ENCODE measurements around the gene METTL9.
"Not testable (repeated sequence)": the region's sequence is repeated elsewhere in the genome, so short reads cannot be mapped to it uniquely, and the experiment has no call there.

The METTL9 gene

DNA sequence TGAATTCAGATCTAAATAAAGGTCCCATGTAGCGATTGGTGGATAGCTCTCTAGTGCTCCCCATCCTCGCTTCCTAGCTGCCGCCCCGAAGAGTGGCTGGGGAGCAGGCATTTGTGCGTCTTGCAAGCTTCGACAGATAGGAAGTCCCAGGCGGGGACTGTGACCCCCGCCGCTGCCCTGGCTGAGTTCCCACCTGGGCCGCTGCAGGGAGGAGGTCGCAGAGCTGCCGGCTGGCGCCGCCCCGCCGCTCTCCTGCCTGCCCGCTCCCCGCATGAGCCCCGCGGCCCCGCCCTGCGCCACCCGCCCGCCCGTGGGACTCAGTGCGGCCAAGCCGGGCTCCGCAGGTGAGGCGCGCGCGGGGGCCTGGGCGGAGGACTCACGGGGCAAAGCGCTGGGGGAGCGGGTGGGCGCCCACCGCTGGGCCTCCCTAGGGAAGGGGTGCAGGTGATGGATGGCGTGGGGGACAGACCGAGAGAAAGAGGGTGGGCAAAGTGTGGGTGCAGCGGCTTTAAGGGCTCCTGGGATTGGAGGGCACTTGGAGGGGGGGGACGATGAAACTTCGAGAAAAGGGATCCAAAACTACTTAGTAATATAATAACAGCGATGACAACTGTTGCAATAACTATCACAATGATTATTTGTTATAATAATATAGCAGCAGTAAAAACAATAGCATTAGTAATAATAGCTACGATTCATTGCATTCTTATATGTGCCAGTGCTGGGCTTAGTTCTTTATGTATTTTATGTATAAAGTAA is 64.7 kb downstream of the METTL9 start, which contains the start of gene OTOA:
TSS of gene OTOA (plus strand) at position 80 of the 759 bp plus-strand sequence. CDS start 14,547 bp downstream, outside the sequence.
- WGBS, 2 experiments (ENCODE audit: insufficient coverage in 2 of 2): 24 to 47% methylated on average over 17 to 34 of the region's 45 CpGs
- no peaks in the 10 kb centered on the region for H3K36me3 ChIP-seq (ENCODE audit: control insufficient read depth, insufficient read depth, low read length)
- H3K9me3 ChIP-seq (ENCODE audit: control insufficient read depth, low read length): no peaks in the 10 kb centered on the region
- no peaks in the 10 kb centered on the region for H3K4me1 ChIP-seq (ENCODE audit: control insufficient read depth, insufficient read depth, low read length, poor library complexity, severe bottlenecking)
- no peak within 1 kb of the TSS for H3K27ac ChIP-seq (ENCODE audit: low read depth, low read length, severe bottlenecking)
- H3K4me3 ChIP-seq (ENCODE audit: extremely low read depth, insufficient read depth, low read length, poor library complexity, severe bottlenecking): no peak within 1 kb of the TSS

DNA sequence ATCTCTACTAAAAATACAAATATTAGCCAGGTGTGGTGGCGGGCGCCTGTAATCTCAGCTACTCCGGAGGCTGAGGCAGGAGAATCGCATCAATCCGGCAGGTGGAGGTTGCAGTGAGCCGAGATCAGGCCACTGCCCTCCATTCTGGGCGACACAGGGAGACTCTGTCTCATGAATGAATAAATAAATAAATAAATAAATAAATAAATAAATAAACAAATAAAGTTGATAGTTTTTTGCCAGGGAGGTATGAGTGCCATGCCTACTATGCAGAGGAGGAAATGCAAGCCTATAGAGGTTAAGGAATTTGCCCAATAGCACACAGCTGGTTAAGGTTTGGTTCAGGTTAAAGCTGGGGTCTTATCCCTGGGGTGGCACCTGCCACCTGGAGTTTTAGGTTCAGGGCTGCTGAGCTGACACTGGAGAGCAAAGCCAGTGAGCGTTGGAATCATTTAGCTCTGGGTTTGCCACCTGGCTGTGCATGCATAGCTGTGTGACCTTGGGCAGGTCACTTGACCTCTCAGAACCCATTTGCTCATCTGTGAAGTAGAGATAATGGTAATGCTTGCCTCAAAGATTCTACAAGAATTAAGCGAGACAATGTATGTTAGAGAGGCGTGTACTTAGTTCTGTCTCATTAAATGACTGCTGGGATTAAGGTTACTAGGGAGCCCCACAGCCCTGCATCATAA is 65.6 kb downstream of the METTL9 start:
- Histone ChIP-seq H3K4me1 (ENCODE audit: control insufficient read depth, insufficient read depth, low read length, poor library complexity, severe bottlenecking) (no peaks in the 10 kb centered on the region), H3K4me3 (ENCODE audit: extremely low read depth, insufficient read depth, low read length, poor library complexity, severe bottlenecking) (no peak overlapping the region), H3K9me3 (ENCODE audit: control insufficient read depth, low read length) (no peaks in the 10 kb centered on the region), H3K36me3 (ENCODE audit: control insufficient read depth, insufficient read depth, low read length) (no peaks in the 10 kb centered on the region), H3K27ac (ENCODE audit: low read depth, low read length, severe bottlenecking) (no peak overlapping the region)
- 93 to 95% methylated on average over 3 to 7 of the region's 10 CpGs for WGBS, 2 experiments (ENCODE audit: insufficient coverage in 2 of 2)

DNA sequence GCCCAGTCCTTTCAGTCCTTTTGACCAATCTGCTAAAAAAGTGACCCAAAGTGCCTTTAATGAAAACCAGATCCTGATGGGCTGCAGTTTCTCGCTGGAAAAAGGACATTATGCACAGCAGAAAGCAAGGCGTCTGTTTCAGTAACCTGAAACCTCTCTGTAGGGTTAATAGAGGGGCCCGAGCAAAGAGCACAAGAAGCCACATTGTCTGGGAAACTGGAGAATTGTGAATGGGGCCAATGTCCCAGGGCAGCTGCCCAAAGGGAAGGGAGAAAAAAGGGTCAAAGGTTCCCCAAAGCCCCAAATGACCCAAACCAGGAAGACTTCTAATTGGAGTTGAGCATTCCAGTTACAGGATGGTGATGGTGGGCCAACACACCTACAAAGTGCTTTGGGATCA is 67.4 kb downstream of the METTL9 start:
- no peaks in the 10 kb centered on the region for H3K9me3 ChIP-seq (ENCODE audit: control insufficient read depth, low read length)
- no peak overlapping the region for H3K4me3 ChIP-seq (ENCODE audit: extremely low read depth, insufficient read depth, low read length, poor library complexity, severe bottlenecking)
- peak overlapping the region; percentile 59 for H3K27ac ChIP-seq (ENCODE audit: low read depth, low read length, severe bottlenecking)
- no peaks in the 10 kb centered on the region for H3K36me3 ChIP-seq (ENCODE audit: control insufficient read depth, insufficient read depth, low read length)
- no peaks in the 10 kb centered on the region for H3K4me1 ChIP-seq (ENCODE audit: control insufficient read depth, insufficient read depth, low read length, poor library complexity, severe bottlenecking)
- 39 to 42% methylated on average over 3 of the region's 3 CpGs for WGBS, 2 experiments (ENCODE audit: insufficient coverage in 2 of 2)

DNA sequence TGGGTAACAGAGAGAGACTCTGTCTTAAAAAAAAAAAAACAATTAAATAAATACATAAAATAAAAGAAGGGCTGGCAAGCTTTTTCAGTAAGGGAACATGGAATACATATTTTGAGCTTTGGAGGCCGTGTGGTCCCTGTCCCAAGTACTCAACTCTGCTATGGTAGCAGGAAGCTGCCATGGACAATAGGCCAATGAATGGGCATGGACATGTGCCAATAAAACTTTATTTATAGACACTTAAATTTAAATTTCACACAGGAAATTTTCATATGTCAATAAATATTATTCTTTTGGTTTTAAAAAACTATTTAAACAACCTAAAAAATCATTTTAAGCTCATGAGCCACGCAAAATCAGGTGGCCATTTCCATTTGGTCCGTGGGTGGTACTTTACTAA is 68.2 kb downstream of the METTL9 start:
- no peaks in the 10 kb centered on the region for H3K36me3 ChIP-seq (ENCODE audit: control insufficient read depth, insufficient read depth, low read length)
- no peak overlapping the region for H3K4me3 ChIP-seq (ENCODE audit: extremely low read depth, insufficient read depth, low read length, poor library complexity, severe bottlenecking)
- 100% methylated on average over 2 to 3 of the region's 3 CpGs for WGBS, 2 experiments (ENCODE audit: insufficient coverage in 2 of 2)
- H3K4me1 ChIP-seq (ENCODE audit: control insufficient read depth, insufficient read depth, low read length, poor library complexity, severe bottlenecking): no peaks in the 10 kb centered on the region
- H3K27ac ChIP-seq (ENCODE audit: low read depth, low read length, severe bottlenecking): no peak overlapping the region
- H3K9me3 ChIP-seq (ENCODE audit: control insufficient read depth, low read length): no peaks in the 10 kb centered on the region

DNA sequence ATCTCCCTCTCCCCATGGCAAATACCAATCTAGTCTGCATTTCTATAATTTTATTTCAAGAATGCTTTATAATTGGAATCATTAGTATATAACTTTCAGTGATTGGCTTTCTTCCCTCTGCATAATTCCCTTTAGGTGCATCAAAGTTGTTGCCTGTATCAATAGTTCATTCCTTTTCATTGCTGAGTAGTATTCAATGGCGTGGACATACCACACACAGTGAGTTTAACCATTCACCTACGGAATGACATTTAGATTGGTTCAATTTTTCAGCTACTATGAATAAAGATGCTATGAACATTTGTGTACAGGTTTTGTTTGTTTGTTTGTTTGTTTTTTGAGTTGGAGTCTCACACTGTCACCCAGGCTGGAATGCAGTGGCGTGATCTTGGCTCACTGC is 74.1 kb downstream of the METTL9 start:
- Histone ChIP-seq H3K9me3 (ENCODE audit: control insufficient read depth, low read length) (no peaks in the 10 kb centered on the region), H3K36me3 (ENCODE audit: control insufficient read depth, insufficient read depth, low read length) (no peaks in the 10 kb centered on the region), H3K27ac (ENCODE audit: low read depth, low read length, severe bottlenecking) (no peak overlapping the region), H3K4me1 (ENCODE audit: control insufficient read depth, insufficient read depth, low read length, poor library complexity, severe bottlenecking) (no peaks in the 10 kb centered on the region), H3K4me3 (ENCODE audit: extremely low read depth, insufficient read depth, low read length, poor library complexity, severe bottlenecking) (no peak overlapping the region)
- 73 to 80% methylated on average over 1 to 3 of the region's 3 CpGs for WGBS, 2 experiments (ENCODE audit: insufficient coverage in 2 of 2)

DNA sequence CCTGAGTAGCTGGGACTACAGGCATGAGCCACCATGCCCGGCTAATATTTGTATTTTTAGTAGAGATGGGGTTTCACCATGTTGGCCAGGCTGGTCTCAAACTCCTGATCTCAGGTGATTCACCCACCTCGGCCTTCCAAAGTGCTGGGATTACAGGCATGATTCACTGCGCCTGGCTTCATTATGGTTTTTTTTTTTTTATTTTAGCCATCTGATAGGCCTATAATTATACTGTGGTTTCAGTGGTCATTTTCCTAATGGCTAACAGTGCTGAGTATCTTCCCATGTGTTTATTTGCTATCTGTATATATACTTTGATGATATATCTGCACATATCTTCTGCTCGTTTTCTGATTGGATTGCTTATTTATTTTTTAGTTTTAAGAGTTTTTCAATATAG is 75.1 kb downstream of the METTL9 start:
- not testable (repeated sequence) for H3K27ac ChIP-seq (ENCODE audit: low read depth, low read length, severe bottlenecking); H3K4me1 ChIP-seq (ENCODE audit: control insufficient read depth, insufficient read depth, low read length, poor library complexity, severe bottlenecking); H3K9me3 ChIP-seq (ENCODE audit: control insufficient read depth, low read length); H3K4me3 ChIP-seq (ENCODE audit: extremely low read depth, insufficient read depth, low read length, poor library complexity, severe bottlenecking); H3K36me3 ChIP-seq (ENCODE audit: control insufficient read depth, insufficient read depth, low read length)
- 80% methylated on average over 2 of the region's 4 CpGs; no CpG with 5 or more reads in 1 of the 2 experiments for WGBS, 2 experiments (ENCODE audit: insufficient coverage in 2 of 2)

DNA sequence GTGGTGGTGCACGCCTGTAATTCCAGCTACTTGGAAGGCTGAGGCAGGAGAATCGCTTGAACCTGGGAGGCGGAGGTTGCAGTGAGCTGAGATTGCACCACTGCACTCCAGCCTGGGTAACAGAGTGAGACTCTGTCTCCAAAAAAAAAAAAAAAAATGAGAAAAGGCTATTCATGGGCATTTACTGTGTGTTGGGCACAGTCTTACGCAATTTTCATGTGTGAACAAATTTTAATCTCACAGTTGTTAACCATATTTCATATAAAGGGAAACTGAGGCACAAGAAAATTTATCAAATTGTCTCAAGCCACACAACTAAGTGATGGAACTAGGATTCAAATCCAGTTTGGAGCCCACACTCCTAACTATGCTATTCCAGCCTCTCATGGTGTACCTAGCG is 81.3 kb downstream of the METTL9 start:
- not testable (repeated sequence) for H3K27ac ChIP-seq (ENCODE audit: low read depth, low read length, severe bottlenecking); H3K4me1 ChIP-seq (ENCODE audit: control insufficient read depth, insufficient read depth, low read length, poor library complexity, severe bottlenecking); H3K9me3 ChIP-seq (ENCODE audit: control insufficient read depth, low read length); H3K36me3 ChIP-seq (ENCODE audit: control insufficient read depth, insufficient read depth, low read length); H3K4me3 ChIP-seq (ENCODE audit: extremely low read depth, insufficient read depth, low read length, poor library complexity, severe bottlenecking)
- WGBS, 2 experiments (ENCODE audit: insufficient coverage in 2 of 2): 92% methylated on average over 2 of the region's 5 CpGs; no CpG with 5 or more reads in 1 of the 2 experiments

DNA sequence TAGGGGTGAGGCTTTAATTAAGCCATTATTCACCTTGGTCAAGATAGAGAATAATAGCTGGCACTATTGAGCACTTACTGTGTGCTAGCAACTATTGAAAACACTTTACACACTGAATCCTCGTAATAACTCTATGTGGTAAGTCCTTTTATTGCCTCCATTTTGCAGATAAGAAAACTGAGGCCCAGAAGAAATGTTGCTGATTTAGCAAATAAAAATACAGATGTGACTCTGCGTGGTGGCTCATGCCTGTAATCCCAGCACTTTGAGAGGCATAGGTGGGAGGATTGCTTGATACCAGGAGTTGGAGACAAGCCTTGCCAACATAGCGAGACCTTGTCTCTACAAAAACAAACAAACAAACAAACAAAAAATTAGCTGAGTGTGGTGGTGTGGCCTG is 83.8 kb downstream of the METTL9 start:
- no peaks in the 10 kb centered on the region for H3K36me3 ChIP-seq (ENCODE audit: control insufficient read depth, insufficient read depth, low read length)
- WGBS, 2 experiments (ENCODE audit: insufficient coverage in 2 of 2): 67 to 90% methylated on average over 1 to 2 of the region's 3 CpGs
- H3K4me3 ChIP-seq (ENCODE audit: extremely low read depth, insufficient read depth, low read length, poor library complexity, severe bottlenecking): no peak overlapping the region
- H3K9me3 ChIP-seq (ENCODE audit: control insufficient read depth, low read length): no peaks in the 10 kb centered on the region
- H3K27ac ChIP-seq (ENCODE audit: low read depth, low read length, severe bottlenecking): no peak overlapping the region
- H3K4me1 ChIP-seq (ENCODE audit: control insufficient read depth, insufficient read depth, low read length, poor library complexity, severe bottlenecking): no peaks in the 10 kb centered on the region

DNA sequence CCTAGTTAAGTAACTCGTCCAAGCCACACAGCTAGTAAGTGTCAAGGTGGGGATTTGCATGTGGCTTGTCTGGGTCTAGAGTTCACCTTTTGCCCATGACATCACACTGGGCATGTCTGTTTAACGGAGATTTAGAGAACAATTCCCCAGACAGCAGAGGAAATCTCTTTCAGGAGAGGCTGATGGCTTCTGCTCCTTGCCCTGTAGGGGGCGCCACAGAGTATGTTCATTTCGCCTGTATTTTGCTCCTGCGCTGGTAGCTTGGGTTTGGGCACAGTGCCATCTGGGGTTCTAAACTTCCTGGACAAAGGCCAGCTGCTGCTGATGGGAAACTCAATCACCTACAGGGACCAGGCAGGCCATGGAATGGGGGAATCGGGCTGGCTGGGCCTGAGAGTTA is 84.8 kb downstream of the METTL9 start:
- 30 to 54% methylated on average over 4 to 5 of the region's 6 CpGs for WGBS, 2 experiments (ENCODE audit: insufficient coverage in 2 of 2)
- Histone ChIP-seq H3K9me3 (ENCODE audit: control insufficient read depth, low read length) (no peaks in the 10 kb centered on the region), H3K4me1 (ENCODE audit: control insufficient read depth, insufficient read depth, low read length, poor library complexity, severe bottlenecking) (no peaks in the 10 kb centered on the region), H3K27ac (ENCODE audit: low read depth, low read length, severe bottlenecking) (no peak overlapping the region), H3K36me3 (ENCODE audit: control insufficient read depth, insufficient read depth, low read length) (no peaks in the 10 kb centered on the region), H3K4me3 (ENCODE audit: extremely low read depth, insufficient read depth, low read length, poor library complexity, severe bottlenecking) (no peak overlapping the region)

DNA sequence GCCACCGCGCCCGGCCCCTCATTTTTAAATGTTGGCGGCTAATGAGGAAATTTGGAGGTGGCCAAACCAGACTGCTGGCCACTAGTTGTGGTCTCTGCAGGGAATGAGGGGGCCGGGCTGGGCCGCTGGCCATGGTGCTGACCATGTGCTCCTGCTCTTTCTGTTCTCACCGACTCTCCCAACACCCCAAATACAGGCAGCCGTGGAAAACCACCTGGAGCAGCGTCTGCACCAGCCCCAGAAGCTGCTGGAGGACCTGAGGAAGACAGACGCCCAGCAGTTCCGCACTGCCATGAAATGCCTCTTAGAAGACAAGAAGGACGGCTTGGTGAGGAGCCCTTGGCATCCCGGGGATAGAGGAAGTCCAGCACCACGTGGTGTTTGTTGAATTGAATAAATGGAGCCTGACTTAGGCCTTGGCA is 85.7 kb downstream of the METTL9 start:
- Histone ChIP-seq H3K36me3 (ENCODE audit: control insufficient read depth, insufficient read depth, low read length) (no peaks in the 10 kb centered on the region), H3K4me1 (ENCODE audit: control insufficient read depth, insufficient read depth, low read length, poor library complexity, severe bottlenecking) (no peaks in the 10 kb centered on the region), H3K9me3 (ENCODE audit: control insufficient read depth, low read length) (no peaks in the 10 kb centered on the region), H3K4me3 (ENCODE audit: extremely low read depth, insufficient read depth, low read length, poor library complexity, severe bottlenecking) (no peak overlapping the region), H3K27ac (ENCODE audit: low read depth, low read length, severe bottlenecking) (no peak overlapping the region)
- 49 to 64% methylated on average over 3 to 11 of the region's 14 CpGs for WGBS, 2 experiments (ENCODE audit: insufficient coverage in 2 of 2)

DNA sequence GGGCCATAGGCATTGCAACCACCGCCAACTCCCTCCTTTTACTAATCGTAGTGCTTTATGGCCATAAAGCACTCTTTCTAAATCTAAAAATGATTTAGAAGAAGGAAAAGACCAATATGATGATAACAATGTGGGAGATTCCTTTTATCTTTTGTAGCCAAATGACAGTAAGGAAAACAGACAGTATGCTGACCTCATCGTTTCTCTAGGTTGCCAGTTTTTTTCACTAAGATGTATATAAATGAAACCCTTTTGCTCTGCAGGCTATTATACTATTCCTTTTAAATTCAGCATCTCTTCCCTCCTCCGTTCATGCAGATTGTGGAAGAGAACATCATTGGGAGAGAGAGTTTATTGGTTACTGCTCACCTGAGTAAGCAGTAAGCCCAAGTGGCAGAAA is 89.7 kb downstream of the METTL9 start:
- WGBS, 2 experiments (ENCODE audit: insufficient coverage in 2 of 2): 80% methylated on average over 1 of the region's 4 CpGs; no CpG with 5 or more reads in 1 of the 2 experiments
- Histone ChIP-seq H3K36me3 (ENCODE audit: control insufficient read depth, insufficient read depth, low read length) (no peaks in the 10 kb centered on the region), H3K9me3 (ENCODE audit: control insufficient read depth, low read length) (no peaks in the 10 kb centered on the region), H3K4me1 (ENCODE audit: control insufficient read depth, insufficient read depth, low read length, poor library complexity, severe bottlenecking) (no peaks in the 10 kb centered on the region), H3K4me3 (ENCODE audit: extremely low read depth, insufficient read depth, low read length, poor library complexity, severe bottlenecking) (no peak overlapping the region), H3K27ac (ENCODE audit: low read depth, low read length, severe bottlenecking) (no peak overlapping the region)

Measured in mesodermal cell (in vitro differentiated cells).